ENCODE measurements around the gene ALMS1. TPM values are rescaled to one million over a fixed set of nuclear protein-coding genes. Genes with fewer than 3 reads are reported as not detected.
"Not testable (repeated sequence)": the region's sequence is repeated elsewhere in the genome, so short reads cannot be mapped to it uniquely, and the experiment has no call there.

The ALMS1 gene
- total and polyA plus RNA-seq, 8 donors: 3.8 to 101 (median 16.9) TPM

DNA sequence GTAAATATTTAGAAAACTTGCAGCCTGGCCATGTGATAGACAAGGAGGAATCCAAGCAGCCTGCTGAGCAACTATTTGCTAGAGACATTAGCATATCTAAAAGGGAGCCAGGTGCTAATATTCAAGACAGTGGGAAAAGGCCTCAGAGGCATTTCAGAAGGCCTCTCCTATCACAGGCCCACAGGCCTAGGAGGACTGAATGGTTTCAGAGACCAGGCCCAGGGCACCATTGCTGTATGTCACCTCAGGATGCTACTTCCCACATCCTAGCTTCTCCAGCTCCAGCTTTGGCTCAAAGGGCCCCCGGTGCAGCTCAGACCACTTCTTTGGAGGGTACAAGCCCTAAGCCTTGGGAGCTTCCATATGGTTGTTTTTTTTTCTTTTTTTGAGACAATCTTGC lies 252.8 kb downstream of the ALMS1 start:
- no peak overlapping the region for H3K4me3 ChIP-seq
- 91 to 98% (median 95%) methylated on average over 1 of the region's 1 CpG for WGBS, 5 donors
- no peaks in the 10 kb centered on the region for H3K27me3 ChIP-seq
- peaks cover 0 to 5% (median 2%) of the 10 kb centered on the region in 4 donors for H3K9me3 ChIP-seq
- DNase-seq: no peak
- no peaks in the 10 kb centered on the region for H3K36me3 ChIP-seq
- intact Hi-C loops (cut with DNase I; ENCODE audit: low total_unique reads): no loop called here
- peaks cover 0 to 8% (median 3%) of the 10 kb centered on the region in 4 donors for H3K4me1 ChIP-seq
- TF ChIP-seq POLR2A (IDR thresholded peaks at IDR 0.05) (no peak), EP300 (IDR thresholded peaks at IDR 0.05) (no peak), POLR2AphosphoS5 (IDR thresholded peaks at IDR 0.05) (no peak)
- TF ChIP-seq, protein P1, sequence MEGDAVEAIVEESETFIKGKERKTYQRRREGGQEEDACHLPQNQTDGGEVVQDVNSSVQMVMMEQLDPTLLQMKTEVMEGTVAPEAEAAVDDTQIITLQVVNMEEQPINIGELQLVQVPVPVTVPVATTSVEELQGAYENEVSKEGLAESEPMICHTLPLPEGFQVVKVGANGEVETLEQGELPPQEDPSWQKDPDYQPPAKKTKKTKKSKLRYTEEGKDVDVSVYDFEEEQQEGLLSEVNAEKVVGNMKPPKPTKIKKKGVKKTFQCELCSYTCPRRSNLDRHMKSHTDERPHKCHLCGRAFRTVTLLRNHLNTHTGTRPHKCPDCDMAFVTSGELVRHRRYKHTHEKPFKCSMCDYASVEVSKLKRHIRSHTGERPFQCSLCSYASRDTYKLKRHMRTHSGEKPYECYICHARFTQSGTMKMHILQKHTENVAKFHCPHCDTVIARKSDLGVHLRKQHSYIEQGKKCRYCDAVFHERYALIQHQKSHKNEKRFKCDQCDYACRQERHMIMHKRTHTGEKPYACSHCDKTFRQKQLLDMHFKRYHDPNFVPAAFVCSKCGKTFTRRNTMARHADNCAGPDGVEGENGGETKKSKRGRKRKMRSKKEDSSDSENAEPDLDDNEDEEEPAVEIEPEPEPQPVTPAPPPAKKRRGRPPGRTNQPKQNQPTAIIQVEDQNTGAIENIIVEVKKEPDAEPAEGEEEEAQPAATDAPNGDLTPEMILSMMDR (IDR thresholded peaks at IDR 0.05): no peak
- no peak overlapping the region for H3K27ac ChIP-seq

DNA sequence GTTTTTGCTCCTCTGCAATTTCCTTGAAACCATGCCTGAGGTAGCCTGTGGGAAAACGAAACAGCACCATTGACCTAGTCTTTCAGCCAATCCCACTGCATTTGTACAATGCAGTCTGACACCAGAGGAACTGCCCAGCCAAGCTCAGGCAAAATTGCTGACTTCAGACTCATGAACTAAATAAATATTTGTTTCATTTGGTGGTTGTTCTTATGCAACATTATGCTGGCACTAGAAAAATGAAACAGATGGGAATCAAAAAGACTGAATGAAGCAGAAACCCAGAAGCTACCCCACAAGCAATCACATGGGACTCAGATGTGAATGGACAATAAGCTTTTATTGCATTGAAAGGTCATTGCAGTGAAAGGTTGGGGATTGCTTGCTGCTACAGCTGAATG lies 254.9 kb downstream of the ALMS1 start:
- 4 to 39% (median 8%) methylated on average over 1 of the region's 1 CpG for WGBS, 5 donors
- peaks cover 0 to 5% (median 2%) of the 10 kb centered on the region in 4 donors for H3K9me3 ChIP-seq
- H3K4me3 ChIP-seq: no peak overlapping the region
- intact Hi-C loops (cut with DNase I; ENCODE audit: low total_unique reads): no loop called here
- TF ChIP-seq POLR2AphosphoS5 (IDR thresholded peaks at IDR 0.05) (no peak), POLR2A (IDR thresholded peaks at IDR 0.05) (no peak), EP300 (IDR thresholded peaks at IDR 0.05) (no peak)
- TF ChIP-seq, protein P1 (IDR thresholded peaks at IDR 0.05): no peak
- H3K27me3 ChIP-seq: peaks cover 0 to 4% (median 0%) of the 10 kb centered on the region in 3 donors
- DNase-seq: peak; percentile 41 to 61
- peak overlapping the region in 1 of 5 donors; percentile 8 for H3K27ac ChIP-seq
- H3K4me1 ChIP-seq: peaks cover 0 to 8% (median 3%) of the 10 kb centered on the region in 4 donors
- H3K36me3 ChIP-seq: no peaks in the 10 kb centered on the region

- peaks cover 0 to 4% (median 0%) of the 10 kb centered on the region in 3 donors for H3K27me3 ChIP-seq
- no peak overlapping the region for H3K4me3 ChIP-seq
- no peak for DNase-seq
- peaks cover 0 to 8% (median 3%) of the 10 kb centered on the region in 4 donors for H3K4me1 ChIP-seq
- TF ChIP-seq POLR2A (IDR thresholded peaks at IDR 0.05): no peak
- TF ChIP-seq EP300 (IDR thresholded peaks at IDR 0.05): no peak
- no peak for TF ChIP-seq POLR2AphosphoS5 (IDR thresholded peaks at IDR 0.05)
- H3K9me3 ChIP-seq: peaks cover 0 to 5% (median 2%) of the 10 kb centered on the region in 4 donors
- WGBS, 5 donors: 81 to 93% (median 87%) methylated on average over 4 to 19 of the region's 19 CpGs
- peak overlapping the region in 2 of 5 donors; percentile 8 to 14 for H3K27ac ChIP-seq
- no peaks in the 10 kb centered on the region for H3K36me3 ChIP-seq
- intact Hi-C loops (cut with DNase I; ENCODE audit: low total_unique reads): no loop called here
Measured at GRCh38 chr2:73640946-73641766, 255.5 kb downstream of the ALMS1 start.

GRCh38 chr2:73641767-73642062 lies 256.1 kb downstream of the ALMS1 start:
- intact Hi-C loops (cut with DNase I; ENCODE audit: low total_unique reads): no loop called here
- Histone ChIP-seq H3K4me3 (no peak overlapping the region), H3K27ac (no peak overlapping the region), H3K4me1 (peaks cover 0 to 8% (median 3%) of the 10 kb centered on the region in 4 donors), H3K36me3 (no peaks in the 10 kb centered on the region), H3K27me3 (peaks cover 0 to 4% (median 0%) of the 10 kb centered on the region in 3 donors), H3K9me3 (peaks cover 0 to 5% (median 2%) of the 10 kb centered on the region in 4 donors)
- TF ChIP-seq POLR2AphosphoS5 (IDR thresholded peaks at IDR 0.05): no peak
- 76 to 94% (median 86%) methylated on average over 1 to 3 of the region's 3 CpGs for WGBS, 5 donors
- no peak for DNase-seq

DNA sequence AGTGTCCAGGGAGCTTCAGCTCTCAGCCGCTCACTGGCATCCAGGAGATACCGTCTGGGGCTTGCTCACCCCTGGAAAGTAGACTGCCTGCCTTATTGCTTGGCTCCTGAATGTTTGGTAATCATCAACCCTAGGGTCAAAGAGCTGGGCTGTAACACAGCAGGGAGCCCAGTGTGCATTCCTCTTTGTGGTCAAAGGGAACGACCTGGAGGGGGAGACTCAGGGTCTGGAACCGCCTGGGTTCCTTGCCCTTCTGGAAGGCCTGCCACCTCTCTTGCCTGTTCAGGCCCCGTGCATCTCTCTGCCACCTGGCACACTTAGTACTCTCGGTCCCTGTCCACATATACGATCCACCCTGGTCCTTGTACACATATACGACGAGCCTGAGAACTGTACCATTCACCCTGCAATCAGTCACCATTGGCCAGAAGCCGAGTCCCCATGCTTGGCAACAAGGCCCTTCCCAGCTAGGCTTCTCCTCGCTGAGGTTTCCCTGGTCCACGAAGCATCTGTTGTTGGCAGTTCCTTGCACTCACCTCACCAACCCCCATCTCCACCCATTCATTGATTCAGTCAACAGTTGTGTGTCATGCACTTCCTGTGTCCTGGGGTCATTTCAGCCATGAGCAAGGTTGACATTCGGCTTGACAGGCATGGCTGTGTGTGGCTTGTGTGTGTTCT lies 256.8 kb downstream of the ALMS1 start, which contains the start of gene NAT8:
Gene NAT8 (minus strand): TSS at position 85 of the 681 bp plus-strand sequence. CDS start 794 bp downstream, outside the sequence.
- H3K27me3 ChIP-seq: peaks cover 0 to 4% (median 0%) of the 10 kb centered on the region in 3 donors
- 68 to 77% (median 73%) methylated on average over 8 to 13 of the region's 13 CpGs for WGBS, 5 donors
- H3K27ac ChIP-seq: peak within 1 kb of the TSS in 2 of 5 donors; percentile 8 to 14
- peaks cover 0 to 8% (median 3%) of the 10 kb centered on the region in 4 donors for H3K4me1 ChIP-seq
- H3K9me3 ChIP-seq: peaks cover 0 to 5% (median 2%) of the 10 kb centered on the region in 4 donors
- intact Hi-C loops (cut with DNase I; ENCODE audit: low total_unique reads): no loop called here
- DNase-seq: no peak
- no peak for TF ChIP-seq POLR2AphosphoS5 (IDR thresholded peaks at IDR 0.05)
- TF ChIP-seq EP300 (IDR thresholded peaks at IDR 0.05): no peak
- TF ChIP-seq, protein P1 (IDR thresholded peaks at IDR 0.05): no peak
- TF ChIP-seq POLR2A (IDR thresholded peaks at IDR 0.05): no peak
- no peaks in the 10 kb centered on the region for H3K36me3 ChIP-seq
- no peak within 1 kb of the TSS for H3K4me3 ChIP-seq

- H3K9me3 ChIP-seq; H3K27me3 ChIP-seq; H3K36me3 ChIP-seq; DNase-seq; H3K27ac ChIP-seq; intact Hi-C loops (cut with DNase I; ENCODE audit: low total_unique reads); H3K4me3 ChIP-seq; H3K4me1 ChIP-seq: not testable (repeated sequence)
- 84 to 88% (median 86%) methylated on average over 10 of the region's 10 CpGs; no CpG with 5 or more reads in 1 of the 5 donors for whole genome bisulfite sequencing, 5 donors
Measured at GRCh38 chr2:73647690-73648089, 262.1 kb downstream of the ALMS1 start.
